Duodenal mucosa (tissue), 2 donors: ENCODE measurements around the gene STARD5.

Experiments
- H3K27ac ChIP-seq: one replicate; pipeline ENCODE4 v1.7.0; 2013; ENCODE audit warnings: low read depth, low read length
- H3K27me3 ChIP-seq, 2 donors: one replicate each; pipeline ENCODE4 v1.7.0; 2013; ENCODE audit warnings: low read length in 2 of 2, control low read depth in 1 of 2; ENCODE audit not compliant: insufficient read depth in 2 of 2, control insufficient read depth in 1 of 2
- H3K36me3 ChIP-seq, 2 donors: one replicate each; pipeline ENCODE4 v1.7.0; 2013; ENCODE audit warnings: low read length in 2 of 2, control low read depth in 1 of 2; ENCODE audit not compliant: insufficient read depth in 2 of 2, control insufficient read depth in 1 of 2
- H3K4me1 ChIP-seq, 2 donors: one replicate each; pipeline ENCODE4 v1.7.0; 2013; ENCODE audit warnings: low read length in 2 of 2, control low read depth in 1 of 2; ENCODE audit not compliant: insufficient read depth in 2 of 2, control insufficient read depth in 1 of 2
- H3K4me3 ChIP-seq, 2 donors: one replicate each; pipeline ENCODE4 v1.7.0; 2013; ENCODE audit warnings: low read length in 2 of 2, low read depth in 1 of 2
- H3K9ac ChIP-seq, 2 donors: one replicate each; pipeline ENCODE4 v1.7.0; 2013; ENCODE audit warnings: low read length in 2 of 2, low read depth in 1 of 2
- H3K9me3 ChIP-seq, 2 donors: one replicate each; pipeline ENCODE4 v1.7.0; 2013; ENCODE audit warnings: low read length in 2 of 2, control low read depth in 1 of 2; ENCODE audit not compliant: control insufficient read depth in 1 of 2

The STARD5 gene

DNA sequence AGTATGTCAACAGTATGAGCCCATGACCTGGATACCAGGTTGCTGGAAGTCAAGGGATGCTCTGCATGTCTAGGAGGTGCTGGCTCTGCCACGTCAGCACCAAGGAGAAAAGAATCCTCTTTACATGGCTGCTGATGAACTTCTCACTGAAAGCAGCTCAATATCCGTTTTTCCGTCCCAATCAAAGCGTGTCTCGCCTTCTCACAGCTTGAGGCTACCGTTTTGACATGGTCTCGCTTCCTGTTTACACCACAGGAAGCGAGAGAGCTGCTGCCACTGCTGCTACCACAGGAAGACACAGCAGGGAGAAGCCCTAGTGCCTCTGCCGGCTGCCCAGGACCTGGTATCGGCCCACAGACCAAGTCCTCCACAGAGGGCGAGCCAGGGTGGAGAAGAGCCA, 27.3 kb downstream of the STARD5 start:
- peaks cover 35 to 38% of the 10 kb centered on the region in 2 donors for H3K4me1 ChIP-seq
- H3K27me3 ChIP-seq: no peaks in the 10 kb centered on the region
- peak overlapping the region; percentile 39 to 71 for H3K9ac ChIP-seq
- H3K27ac ChIP-seq: peak overlapping the region; percentile 36
- H3K36me3 ChIP-seq: peaks cover 7 to 8% of the 10 kb centered on the region in 2 donors
- H3K4me3 ChIP-seq: peak overlapping the region; percentile 72 to 78
- H3K9me3 ChIP-seq: no peaks in the 10 kb centered on the region

DNA sequence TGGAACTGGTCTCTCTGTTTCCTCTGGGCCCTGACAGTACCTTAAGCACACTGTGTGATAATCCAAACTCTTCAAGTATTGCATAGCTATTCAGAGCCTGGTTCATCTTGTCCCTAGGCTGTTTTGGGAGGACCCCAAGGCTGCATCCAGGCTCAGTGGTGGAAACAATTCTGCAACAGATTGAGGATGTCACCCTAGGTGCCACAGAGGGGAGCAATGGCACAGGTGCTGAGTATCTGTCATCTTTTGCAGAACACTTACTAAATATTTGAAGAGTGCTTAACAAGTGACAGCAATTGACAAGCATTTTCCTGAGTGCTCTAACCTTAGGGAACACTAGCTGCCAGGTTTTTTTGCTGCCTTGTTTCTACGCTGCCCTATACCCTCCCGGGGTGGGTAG, 27.8 kb downstream of the STARD5 start:
- H3K9me3 ChIP-seq: no peaks in the 10 kb centered on the region
- H3K4me3 ChIP-seq: peak overlapping the region; percentile 72 to 78
- peaks cover 5 to 7% of the 10 kb centered on the region in 2 donors for H3K36me3 ChIP-seq
- H3K27ac ChIP-seq: peak overlapping the region; percentile 36
- H3K9ac ChIP-seq: peak overlapping the region in 1 of 2 donors; percentile 7
- peaks cover 37 to 42% of the 10 kb centered on the region in 2 donors for H3K4me1 ChIP-seq
- no peaks in the 10 kb centered on the region for H3K27me3 ChIP-seq

DNA sequence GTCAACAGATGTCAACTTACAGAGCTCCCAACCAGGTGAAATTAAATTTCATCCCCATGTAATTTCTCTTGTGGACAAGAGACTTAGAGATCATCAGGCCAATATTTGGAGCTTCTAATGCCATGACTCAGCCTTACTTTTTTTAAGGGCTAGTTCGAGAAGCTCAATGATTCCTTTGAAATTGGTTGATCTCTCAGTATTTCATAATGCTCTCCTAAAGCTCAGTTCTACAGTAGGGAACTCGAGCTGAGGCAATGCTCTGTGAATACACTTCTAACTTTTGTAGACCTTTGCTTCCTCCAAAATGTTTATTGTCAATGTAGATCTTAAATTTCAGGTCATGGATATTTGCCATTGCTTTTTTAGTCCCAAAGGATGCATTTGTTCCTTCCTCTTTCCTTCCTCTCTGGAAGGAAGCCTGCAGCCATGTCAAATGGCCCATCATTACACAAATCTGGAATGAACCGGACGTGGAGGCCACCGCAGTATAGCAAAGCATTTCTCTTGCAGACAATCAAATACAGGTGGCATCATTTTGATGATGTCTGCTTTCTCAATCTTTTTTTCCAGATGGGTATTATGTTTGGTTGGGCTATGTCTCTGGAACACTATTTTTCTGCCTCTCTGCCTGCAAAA, 28.3 kb downstream of the STARD5 start:
- Histone ChIP-seq H3K36me3 (peaks cover 0 to under 1% of the 10 kb centered on the region in 2 donors), H3K9ac (no peak overlapping the region), H3K27ac (no peak overlapping the region), H3K27me3 (no peaks in the 10 kb centered on the region), H3K4me1 (peaks cover 37 to 42% of the 10 kb centered on the region in 2 donors), H3K9me3 (no peaks in the 10 kb centered on the region), H3K4me3 (no peak overlapping the region)

DNA sequence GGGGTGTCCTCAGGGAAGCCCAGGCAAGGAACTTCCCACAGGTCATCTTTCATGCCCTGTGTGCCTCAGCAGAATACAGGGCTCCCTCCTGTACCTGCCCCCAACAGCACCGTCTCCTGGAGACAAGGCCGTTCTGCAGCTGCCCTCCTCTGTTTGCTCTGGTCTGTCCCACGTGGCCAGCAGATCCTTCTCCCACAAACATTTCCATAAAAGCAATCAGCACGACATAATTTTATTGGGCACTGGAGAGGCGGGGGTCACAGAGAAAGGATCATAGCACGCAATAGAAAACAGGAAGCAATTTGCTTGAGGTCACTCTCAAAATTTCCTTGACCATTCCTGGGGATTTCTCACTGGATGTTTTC, 29.4 kb downstream of the STARD5 start:
- H3K4me1 ChIP-seq: peaks cover 37 to 42% of the 10 kb centered on the region in 2 donors
- peak overlapping the region in 1 of 2 donors; percentile 7 for H3K9ac ChIP-seq
- no peaks in the 10 kb centered on the region for H3K27me3 ChIP-seq
- H3K9me3 ChIP-seq: no peaks in the 10 kb centered on the region
- peak overlapping the region; percentile 22 for H3K27ac ChIP-seq
- H3K36me3 ChIP-seq: no peaks in the 10 kb centered on the region
- H3K4me3 ChIP-seq: peak overlapping the region; percentile 44 to 49

DNA sequence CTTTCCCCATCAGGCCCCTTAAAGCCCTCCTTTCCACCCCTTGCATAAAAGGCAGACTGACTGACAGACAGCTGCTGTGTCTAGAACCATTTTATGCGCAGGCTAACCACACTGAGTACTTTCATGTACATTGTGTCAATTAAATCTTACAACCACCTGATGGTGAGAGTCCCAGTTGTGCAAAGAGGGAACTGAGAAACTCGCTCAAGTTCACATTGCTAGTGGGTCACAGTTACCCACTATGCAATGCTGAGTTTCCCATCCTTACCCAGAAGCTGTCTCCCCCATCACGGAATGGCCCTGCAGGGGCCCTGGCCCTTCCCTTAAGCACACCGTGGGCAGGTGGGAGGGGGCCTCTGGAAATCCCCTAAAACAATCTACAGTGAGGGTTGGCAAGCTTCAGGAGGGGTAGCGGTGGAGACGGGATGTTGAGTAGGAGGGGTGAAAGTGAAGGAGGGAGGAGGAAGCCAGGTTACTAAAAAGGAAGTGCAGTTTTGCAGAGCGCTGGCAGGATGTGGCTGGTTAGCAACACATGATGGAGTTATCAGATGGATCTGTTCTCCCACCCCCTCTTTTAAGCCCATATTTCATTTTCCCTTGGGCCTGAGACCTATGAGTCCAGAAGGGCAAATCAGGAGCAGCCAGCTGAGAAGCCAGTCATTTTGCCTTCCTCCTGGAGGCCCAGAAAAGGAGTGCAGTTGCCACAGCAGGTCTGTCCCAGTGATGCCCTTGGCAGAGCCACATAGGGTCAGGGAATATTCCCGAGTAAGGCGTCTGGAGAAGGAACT, 30.0 kb downstream of the STARD5 start:
- no peaks in the 10 kb centered on the region for H3K9me3 ChIP-seq
- H3K27me3 ChIP-seq: no peaks in the 10 kb centered on the region
- peak overlapping the region; percentile 44 to 49 for H3K4me3 ChIP-seq
- peak overlapping the region; percentile 22 for H3K27ac ChIP-seq
- no peaks in the 10 kb centered on the region for H3K36me3 ChIP-seq
- peak overlapping the region in 1 of 2 donors; percentile 7 for H3K9ac ChIP-seq
- peaks cover 37 to 42% of the 10 kb centered on the region in 2 donors for H3K4me1 ChIP-seq

DNA sequence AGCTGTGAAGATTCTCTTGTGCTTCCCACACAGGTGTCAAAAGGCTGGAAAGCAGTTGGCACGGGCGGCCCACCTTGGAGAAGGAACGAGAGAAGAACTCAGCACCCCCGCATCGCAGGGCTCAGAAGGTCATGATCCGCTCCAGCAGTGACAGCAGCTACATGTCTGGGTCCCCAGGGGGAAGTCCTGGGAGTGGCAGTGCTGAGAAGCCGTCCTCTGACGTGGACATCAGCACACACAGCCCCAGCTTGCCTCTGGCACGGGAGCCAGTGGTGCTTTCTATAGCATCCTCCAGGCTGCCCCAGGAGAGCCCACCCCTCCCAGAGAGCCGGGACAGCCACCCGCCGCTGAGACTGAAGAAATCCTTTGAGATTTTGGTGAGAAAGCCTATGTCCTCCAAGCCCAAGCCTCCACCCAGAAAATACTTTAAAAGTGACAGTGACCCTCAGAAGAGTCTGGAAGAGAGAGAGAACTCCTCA, 31.4 kb downstream of the STARD5 start:
- H3K4me1 ChIP-seq: peaks cover 37 to 42% of the 10 kb centered on the region in 2 donors
- H3K27ac ChIP-seq: no peak overlapping the region
- H3K9ac ChIP-seq: peak overlapping the region in 1 of 2 donors; percentile 37
- no peaks in the 10 kb centered on the region for H3K36me3 ChIP-seq
- peak overlapping the region; percentile 20 to 28 for H3K4me3 ChIP-seq
- no peaks in the 10 kb centered on the region for H3K9me3 ChIP-seq
- no peaks in the 10 kb centered on the region for H3K27me3 ChIP-seq

DNA sequence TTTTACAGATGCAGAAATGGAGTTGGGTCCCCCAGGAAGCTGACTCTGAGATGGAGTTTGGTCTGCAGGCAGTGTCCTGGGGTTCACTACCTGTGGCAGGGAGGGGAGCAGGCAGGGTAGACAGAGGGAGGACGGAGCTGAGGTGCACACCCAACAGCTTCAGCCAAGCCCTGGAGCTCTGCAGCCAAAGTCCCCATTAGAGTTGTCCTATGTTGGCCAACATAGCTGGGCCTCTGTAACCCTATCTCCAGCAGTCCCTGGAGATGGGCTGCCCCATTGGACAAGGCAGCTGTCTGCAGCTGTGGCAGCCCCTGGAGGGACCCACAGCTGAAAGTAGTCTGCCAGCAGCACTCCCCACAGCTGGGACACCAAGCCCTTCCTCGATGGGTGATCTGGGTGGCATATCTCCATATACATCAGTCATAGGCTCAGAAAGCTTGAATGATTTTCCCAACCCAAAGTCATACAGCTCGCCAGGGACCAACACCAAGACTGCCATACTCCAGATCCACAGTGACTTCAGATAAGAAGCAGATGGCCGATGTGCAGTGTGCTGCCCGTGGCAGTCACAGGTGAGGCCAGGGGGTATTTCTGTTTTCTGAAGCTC, 31.9 kb downstream of the STARD5 start:
- H3K9me3 ChIP-seq: no peaks in the 10 kb centered on the region
- no peaks in the 10 kb centered on the region for H3K27me3 ChIP-seq
- H3K4me3 ChIP-seq: peak overlapping the region in 1 of 2 donors; percentile 20
- H3K4me1 ChIP-seq: peaks cover 37 to 42% of the 10 kb centered on the region in 2 donors
- no peak overlapping the region for H3K9ac ChIP-seq
- no peak overlapping the region for H3K27ac ChIP-seq
- no peaks in the 10 kb centered on the region for H3K36me3 ChIP-seq

DNA sequence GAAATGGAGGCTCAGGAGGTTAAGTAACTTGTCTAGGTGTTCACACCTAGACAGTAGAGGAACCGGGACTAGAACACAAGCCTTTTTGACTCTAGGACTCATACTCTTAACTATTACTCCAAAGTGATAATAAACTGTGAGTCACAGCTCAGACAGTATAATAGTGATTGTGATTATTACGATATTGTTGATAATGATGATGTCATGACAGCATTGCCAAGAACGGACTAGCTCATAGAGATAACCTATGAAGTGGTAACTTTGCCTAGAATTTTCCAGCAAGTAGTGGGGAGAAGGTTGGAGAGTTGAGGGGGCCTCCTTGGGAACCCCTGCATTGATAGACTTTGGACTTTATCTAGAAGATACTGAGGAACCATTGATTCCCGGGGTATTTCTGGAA, 34.0 kb downstream of the STARD5 start:
- Histone ChIP-seq H3K9ac (no peak overlapping the region), H3K4me1 (peaks cover 23 to 25% of the 10 kb centered on the region in 2 donors)

DNA sequence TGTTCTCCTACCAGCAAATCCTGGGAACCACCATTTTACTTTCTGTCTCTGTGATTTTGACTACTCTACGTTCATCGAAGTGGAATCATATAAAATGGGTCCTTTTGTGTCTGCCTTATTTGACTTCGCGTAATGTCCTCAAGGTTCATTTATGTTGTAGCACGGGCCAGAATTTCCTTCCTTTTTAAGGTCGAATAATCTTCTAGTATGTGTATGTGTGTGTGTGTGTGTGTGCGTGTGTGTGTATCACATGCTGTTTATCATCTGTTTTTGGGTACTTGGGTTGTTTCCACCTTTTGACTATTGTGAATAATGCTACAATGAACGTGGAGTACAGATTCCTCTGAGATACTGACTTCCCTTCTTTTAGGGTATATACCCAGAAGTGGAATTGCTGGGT, 35.3 kb downstream of the STARD5 start:
- Histone ChIP-seq H3K4me1 (peaks cover 17 to 25% of the 10 kb centered on the region in 2 donors), H3K27ac (no peak overlapping the region)

More for the DNA sequence above, 34.0 kb downstream of the STARD5 start:
- Histone ChIP-seq H3K27me3 (no peaks in the 10 kb centered on the region), H3K27ac (no peak overlapping the region), H3K4me3 (no peak overlapping the region), H3K9me3 (no peaks in the 10 kb centered on the region), H3K36me3 (no peaks in the 10 kb centered on the region)

DNA sequence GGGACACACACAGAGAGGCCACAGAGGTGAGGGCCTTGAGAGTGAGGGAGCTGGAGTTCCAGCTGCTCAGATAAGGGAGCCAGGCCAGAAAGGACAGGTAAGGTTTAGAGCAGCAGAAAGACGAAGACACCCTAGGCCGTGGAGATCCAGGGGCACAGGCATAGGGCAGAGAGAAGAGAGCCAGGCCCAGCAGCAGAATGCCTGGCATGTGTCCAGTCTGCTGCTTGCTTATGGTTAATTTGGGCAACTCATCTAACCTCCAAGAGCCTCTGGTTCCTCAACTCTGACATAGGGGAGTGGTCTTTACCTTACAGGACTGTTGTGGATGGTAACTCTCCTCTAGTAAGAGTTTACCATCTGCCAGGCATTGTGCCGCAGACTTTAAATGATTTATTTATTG, 35.9 kb downstream of the STARD5 start:
- Histone ChIP-seq H3K36me3 (no peaks in the 10 kb centered on the region), H3K9ac (no peak overlapping the region), H3K4me3 (no peak overlapping the region), H3K27me3 (no peaks in the 10 kb centered on the region), H3K4me1 (peaks cover 15 to 20% of the 10 kb centered on the region in 2 donors), H3K27ac (no peak overlapping the region), H3K9me3 (no peaks in the 10 kb centered on the region)

More for the DNA sequence above, 35.3 kb downstream of the STARD5 start:
- H3K9ac ChIP-seq: no peak overlapping the region
- no peak overlapping the region for H3K4me3 ChIP-seq
- H3K36me3 ChIP-seq: no peaks in the 10 kb centered on the region
- no peaks in the 10 kb centered on the region for H3K27me3 ChIP-seq
- H3K9me3 ChIP-seq: no peaks in the 10 kb centered on the region
